PFSK-1 (cell line): ENCODE results near the gene EPHA3.

ENCODE experiments used
- FOXP2 ChIP-seq: optimal IDR thresholded peaks from 2 replicates; pipeline ENCODE3; 2011; ENCODE audit warnings: borderline replicate concordance, control low read depth, inconsistent platforms; ENCODE audit not compliant: insufficient read depth; ENCODE audit errors: extremely low read length, extremely low read depth
- POLR2AphosphoS5 ChIP-seq: IDR thresholded peaks from 2 replicates; pipeline ENCODE4 v1.6.1; 2012; ENCODE audit warnings: low read depth, mild to moderate bottlenecking, control low read depth, low read length, moderate library complexity
- SIN3A ChIP-seq: IDR thresholded peaks from 2 replicates; pipeline ENCODE4 v1.6.1; 2012; ENCODE audit warnings: mild to moderate bottlenecking, low read length, moderate library complexity, borderline replicate concordance; ENCODE audit not compliant: insufficient read depth
- TAF1 ChIP-seq: IDR thresholded peaks from 2 replicates; pipeline ENCODE4 v1.6.1; 2012; ENCODE audit warnings: low read length, control low read depth, borderline replicate concordance; ENCODE audit not compliant: insufficient read depth
- TF ChIP-seq, protein P1 (sequence below), 2 experiments: IDR thresholded peaks; 2 replicates each; pipeline versions ENCODE4 v1.6.1 to v1.8.0; 2011 to 2012; ENCODE audit warnings: low read depth in 2 of 2, low read length in 2 of 2, control low read depth in 1 of 2, inconsistent platforms in 1 of 2, mild to moderate bottlenecking in 1 of 2, moderate library complexity in 1 of 2; ENCODE audit not compliant: insufficient read depth in 1 of 2

The EPHA3 gene

DNA sequence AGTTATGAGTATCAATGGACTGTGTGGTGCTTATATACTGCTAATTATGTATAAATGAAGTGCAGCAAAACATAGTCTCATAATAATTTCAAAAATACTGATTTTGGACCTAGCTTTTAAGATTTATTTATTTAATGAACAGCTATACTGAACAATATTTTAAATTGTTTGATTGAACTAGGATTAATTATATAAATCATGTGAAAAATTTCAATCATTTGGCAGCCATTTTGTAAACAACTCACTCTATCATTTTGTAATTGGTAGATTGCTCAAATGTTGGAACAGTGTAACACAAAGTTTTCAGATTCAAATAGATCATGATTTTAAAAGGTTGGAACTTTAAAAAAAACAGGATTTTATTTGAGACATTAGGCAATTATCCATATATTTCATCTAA, 47.0 kb downstream of the EPHA3 start:
- TF ChIP-seq TAF1 (no peak), SIN3A (no peak), POLR2AphosphoS5 (no peak), FOXP2 (no peak)
- TF ChIP-seq, protein P1, sequence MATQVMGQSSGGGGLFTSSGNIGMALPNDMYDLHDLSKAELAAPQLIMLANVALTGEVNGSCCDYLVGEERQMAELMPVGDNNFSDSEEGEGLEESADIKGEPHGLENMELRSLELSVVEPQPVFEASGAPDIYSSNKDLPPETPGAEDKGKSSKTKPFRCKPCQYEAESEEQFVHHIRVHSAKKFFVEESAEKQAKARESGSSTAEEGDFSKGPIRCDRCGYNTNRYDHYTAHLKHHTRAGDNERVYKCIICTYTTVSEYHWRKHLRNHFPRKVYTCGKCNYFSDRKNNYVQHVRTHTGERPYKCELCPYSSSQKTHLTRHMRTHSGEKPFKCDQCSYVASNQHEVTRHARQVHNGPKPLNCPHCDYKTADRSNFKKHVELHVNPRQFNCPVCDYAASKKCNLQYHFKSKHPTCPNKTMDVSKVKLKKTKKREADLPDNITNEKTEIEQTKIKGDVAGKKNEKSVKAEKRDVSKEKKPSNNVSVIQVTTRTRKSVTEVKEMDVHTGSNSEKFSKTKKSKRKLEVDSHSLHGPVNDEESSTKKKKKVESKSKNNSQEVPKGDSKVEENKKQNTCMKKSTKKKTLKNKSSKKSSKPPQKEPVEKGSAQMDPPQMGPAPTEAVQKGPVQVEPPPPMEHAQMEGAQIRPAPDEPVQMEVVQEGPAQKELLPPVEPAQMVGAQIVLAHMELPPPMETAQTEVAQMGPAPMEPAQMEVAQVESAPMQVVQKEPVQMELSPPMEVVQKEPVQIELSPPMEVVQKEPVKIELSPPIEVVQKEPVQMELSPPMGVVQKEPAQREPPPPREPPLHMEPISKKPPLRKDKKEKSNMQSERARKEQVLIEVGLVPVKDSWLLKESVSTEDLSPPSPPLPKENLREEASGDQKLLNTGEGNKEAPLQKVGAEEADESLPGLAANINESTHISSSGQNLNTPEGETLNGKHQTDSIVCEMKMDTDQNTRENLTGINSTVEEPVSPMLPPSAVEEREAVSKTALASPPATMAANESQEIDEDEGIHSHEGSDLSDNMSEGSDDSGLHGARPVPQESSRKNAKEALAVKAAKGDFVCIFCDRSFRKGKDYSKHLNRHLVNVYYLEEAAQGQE (IDR thresholded peaks at IDR 0.05; ENCODE audit: insufficient read depth in 1 of 2, low read depth in 2 of 2, low read length in 2 of 2): no peak

DNA sequence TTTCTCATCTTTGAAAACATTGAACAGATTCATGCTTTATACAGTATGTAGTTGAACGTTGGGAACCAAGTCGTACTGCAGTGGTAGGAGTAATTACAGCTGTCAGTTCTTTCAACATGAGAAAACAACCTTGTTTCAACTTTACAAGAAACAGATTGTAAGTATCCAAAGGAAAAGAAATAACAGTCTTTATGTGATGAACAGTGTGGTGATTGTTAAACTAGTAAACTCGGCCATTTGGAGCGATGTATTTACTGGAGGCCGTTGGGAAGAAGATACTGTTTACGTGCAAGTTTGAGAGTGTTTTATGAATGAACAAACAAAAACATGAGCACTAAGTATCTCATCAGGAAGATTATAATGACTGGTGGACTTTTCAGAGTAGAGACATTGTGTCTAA, 48.4 kb downstream of the EPHA3 start:
- no peak for TF ChIP-seq FOXP2
- TF ChIP-seq, protein P1 (IDR thresholded peaks at IDR 0.05; ENCODE audit: insufficient read depth in 1 of 2, low read depth in 2 of 2, low read length in 2 of 2): no peak
- TF ChIP-seq POLR2AphosphoS5: no peak
- TF ChIP-seq SIN3A: no peak
- no peak for TF ChIP-seq TAF1

DNA sequence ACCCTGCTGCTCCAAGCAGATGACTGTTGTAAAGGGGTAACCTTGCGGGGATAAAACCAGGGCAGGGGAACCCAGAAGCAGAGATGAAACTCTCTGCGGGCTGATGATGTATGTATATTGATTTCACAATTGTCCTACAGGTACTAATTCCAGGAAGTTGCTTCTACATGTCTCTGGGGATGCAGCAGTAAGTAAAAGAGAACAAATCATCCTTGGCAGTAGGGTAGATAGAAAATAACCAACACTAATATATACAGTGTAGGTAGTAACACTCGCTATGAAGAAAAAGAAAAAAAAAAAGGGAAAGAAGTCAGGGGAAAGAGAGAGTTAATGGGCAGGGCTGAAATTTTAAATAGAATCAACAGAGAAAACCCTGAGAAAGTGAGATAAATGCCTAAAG, 50.2 kb downstream of the EPHA3 start:
- TF ChIP-seq SIN3A: no peak
- TF ChIP-seq, protein P1 (IDR thresholded peaks at IDR 0.05; ENCODE audit: insufficient read depth in 1 of 2, low read depth in 2 of 2, low read length in 2 of 2): no peak
- TF ChIP-seq FOXP2: no peak
- TF ChIP-seq POLR2AphosphoS5: no peak
- no peak for TF ChIP-seq TAF1

DNA sequence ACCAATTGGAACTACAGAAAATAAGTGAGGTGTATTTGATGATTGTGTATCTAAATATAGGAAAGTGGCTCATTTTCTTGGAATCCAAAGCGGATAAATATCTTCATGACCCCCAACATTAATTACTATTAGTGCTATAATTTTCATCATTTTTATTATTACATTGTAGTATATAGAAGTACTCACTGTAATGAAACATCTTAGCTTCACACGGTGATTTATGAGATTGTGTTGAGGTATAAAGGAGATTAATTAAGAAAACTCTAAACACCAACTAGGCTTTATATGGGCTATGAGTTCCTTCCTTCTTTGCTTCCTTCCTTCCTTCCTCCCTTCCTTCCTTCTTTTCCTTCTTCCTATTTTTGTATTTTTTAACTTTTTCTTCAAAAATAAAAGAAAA, 52.2 kb downstream of the EPHA3 start:
- TF ChIP-seq SIN3A (no peak), TAF1 (no peak), POLR2AphosphoS5 (no peak), FOXP2 (no peak)
- TF ChIP-seq, protein P1 (IDR thresholded peaks at IDR 0.05; ENCODE audit: insufficient read depth in 1 of 2, low read depth in 2 of 2, low read length in 2 of 2): no peak

DNA sequence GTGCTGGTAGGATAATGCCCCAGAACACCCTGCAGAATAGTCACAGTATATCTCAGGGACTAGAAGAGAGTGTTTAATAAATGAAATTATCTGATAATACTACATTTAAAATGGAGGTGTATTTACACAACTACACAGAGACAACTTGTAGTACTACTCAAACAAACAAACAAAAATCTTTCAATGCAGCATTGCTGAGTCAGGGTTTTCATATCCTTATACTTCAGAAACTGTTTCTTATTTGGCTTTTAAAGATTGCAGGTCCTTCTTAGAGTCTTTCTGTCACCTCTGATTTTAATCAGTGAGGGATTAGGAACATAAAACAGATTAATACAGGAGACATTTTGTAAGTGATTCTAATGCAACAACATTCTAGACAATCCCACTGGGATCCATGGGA, 57.4 kb downstream of the EPHA3 start:
- TF ChIP-seq FOXP2 (no peak), SIN3A (no peak), POLR2AphosphoS5 (no peak), TAF1 (no peak)
- TF ChIP-seq, protein P1 (IDR thresholded peaks at IDR 0.05; ENCODE audit: insufficient read depth in 1 of 2, low read depth in 2 of 2, low read length in 2 of 2): no peak
